ENCODE results near the gene ADAM30. TPM values are rescaled to one million over a fixed set of nuclear protein-coding genes. Genes with fewer than 3 reads are reported as not detected.

Gene ADAM30
- total RNA-seq = not detected

GRCh38 chr1:119896303-119896702, at the start of gene ADAM30:
TSS of gene ADAM30 (minus strand) at chr1:119896515. CDS start at chr1:119896336, 179 bp downstream.
- intact Hi-C loops (cut with DNase I; ENCODE audit: low total_unique reads) = no loop called here
- no peak within 1 kb of the TSS for H3K4me3 ChIP-seq
- no peak within 1 kb of the TSS for H3K27ac ChIP-seq
- H3K4me1 ChIP-seq = no peaks in the 10 kb centered on the region
- no peaks in the 10 kb centered on the region for H3K27me3 ChIP-seq
- no peak for DNase-seq
- no peaks in the 10 kb centered on the region for H3K36me3 ChIP-seq
- TF ChIP-seq, protein P1, sequence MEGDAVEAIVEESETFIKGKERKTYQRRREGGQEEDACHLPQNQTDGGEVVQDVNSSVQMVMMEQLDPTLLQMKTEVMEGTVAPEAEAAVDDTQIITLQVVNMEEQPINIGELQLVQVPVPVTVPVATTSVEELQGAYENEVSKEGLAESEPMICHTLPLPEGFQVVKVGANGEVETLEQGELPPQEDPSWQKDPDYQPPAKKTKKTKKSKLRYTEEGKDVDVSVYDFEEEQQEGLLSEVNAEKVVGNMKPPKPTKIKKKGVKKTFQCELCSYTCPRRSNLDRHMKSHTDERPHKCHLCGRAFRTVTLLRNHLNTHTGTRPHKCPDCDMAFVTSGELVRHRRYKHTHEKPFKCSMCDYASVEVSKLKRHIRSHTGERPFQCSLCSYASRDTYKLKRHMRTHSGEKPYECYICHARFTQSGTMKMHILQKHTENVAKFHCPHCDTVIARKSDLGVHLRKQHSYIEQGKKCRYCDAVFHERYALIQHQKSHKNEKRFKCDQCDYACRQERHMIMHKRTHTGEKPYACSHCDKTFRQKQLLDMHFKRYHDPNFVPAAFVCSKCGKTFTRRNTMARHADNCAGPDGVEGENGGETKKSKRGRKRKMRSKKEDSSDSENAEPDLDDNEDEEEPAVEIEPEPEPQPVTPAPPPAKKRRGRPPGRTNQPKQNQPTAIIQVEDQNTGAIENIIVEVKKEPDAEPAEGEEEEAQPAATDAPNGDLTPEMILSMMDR (IDR thresholded peaks at IDR 0.05) = no peak
- no peak for TF ChIP-seq POLR2A (IDR thresholded peaks at IDR 0.05)
- H3K9me3 ChIP-seq = no peaks in the 10 kb centered on the region

GRCh38 chr1:119943216-119943615, 46.9 kb upstream of the ADAM30 start:
- DNase-seq = no peak
- TF ChIP-seq, protein P1 (IDR thresholded peaks at IDR 0.05) = no peak
- no peak for TF ChIP-seq POLR2A (IDR thresholded peaks at IDR 0.05)
- intact Hi-C loops (cut with DNase I; ENCODE audit: low total_unique reads) = no loop called here
- Histone ChIP-seq H3K27me3 (no peaks in the 10 kb centered on the region), H3K4me1 (no peaks in the 10 kb centered on the region), H3K9me3 (no peaks in the 10 kb centered on the region), H3K36me3 (no peaks in the 10 kb centered on the region), H3K4me3 (no peak overlapping the region), H3K27ac (no peak overlapping the region)

DNA sequence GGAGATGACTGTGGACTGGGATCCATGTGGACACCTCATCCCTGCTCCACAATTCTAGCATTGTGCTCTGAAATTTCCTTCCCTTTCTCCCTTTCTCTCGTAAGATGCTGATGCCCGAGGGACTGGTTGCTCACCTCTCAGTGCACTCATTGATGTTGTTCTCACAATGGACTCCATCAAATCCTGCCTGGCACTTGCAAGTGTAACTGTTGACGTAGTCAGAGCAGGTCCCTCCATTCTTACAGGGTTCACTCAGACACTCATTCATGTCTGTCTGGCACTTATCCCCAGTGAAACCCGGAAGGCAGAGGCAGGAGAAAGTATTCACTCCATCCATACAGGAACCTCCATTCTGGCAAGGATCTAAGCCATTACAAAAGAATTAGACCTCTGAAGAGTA, 45.1 kb upstream of the ADAM30 start:
- intact Hi-C loops (cut with DNase I; ENCODE audit: low total_unique reads) = no loop called here
- H3K4me3 ChIP-seq = no peak overlapping the region
- no peaks in the 10 kb centered on the region for H3K27me3 ChIP-seq
- no peak for DNase-seq
- TF ChIP-seq POLR2A (IDR thresholded peaks at IDR 0.05) = no peak
- TF ChIP-seq, protein P1 (IDR thresholded peaks at IDR 0.05) = no peak
- no peaks in the 10 kb centered on the region for H3K36me3 ChIP-seq
- H3K9me3 ChIP-seq = no peaks in the 10 kb centered on the region
- no peaks in the 10 kb centered on the region for H3K4me1 ChIP-seq
- H3K27ac ChIP-seq = no peak overlapping the region

- TF ChIP-seq, protein P1 (IDR thresholded peaks at IDR 0.05) = no peak
- no peak for TF ChIP-seq POLR2A (IDR thresholded peaks at IDR 0.05)
- no peak overlapping the region for H3K27ac ChIP-seq
- H3K27me3 ChIP-seq = no peaks in the 10 kb centered on the region
- no peaks in the 10 kb centered on the region for H3K36me3 ChIP-seq
- intact Hi-C loops (cut with DNase I; ENCODE audit: low total_unique reads) = no loop called here
- no peak for DNase-seq
- no peaks in the 10 kb centered on the region for H3K9me3 ChIP-seq
- H3K4me3 ChIP-seq = no peak overlapping the region
- H3K4me1 ChIP-seq = no peaks in the 10 kb centered on the region
Observed at GRCh38 chr1:119940697-119941096, 44.4 kb upstream of the ADAM30 start.

DNA sequence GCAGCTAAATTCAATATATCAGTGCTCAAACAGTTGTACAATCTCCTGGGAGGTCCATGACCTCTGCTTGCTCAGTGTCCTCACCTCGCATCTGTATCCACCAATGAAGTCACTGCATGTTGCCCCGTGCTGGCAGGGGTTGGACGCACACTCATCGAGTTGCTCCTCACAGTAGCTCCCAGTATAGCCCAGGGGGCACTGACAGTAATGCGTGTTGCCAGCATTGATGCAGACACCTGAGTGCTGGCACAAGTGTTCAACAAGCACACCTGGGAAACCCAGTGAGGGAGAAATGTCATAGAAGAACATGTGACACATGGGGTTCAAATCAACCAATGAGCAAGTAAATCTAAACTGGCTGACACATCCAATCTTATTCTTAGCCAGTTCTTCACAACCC, 40.9 kb upstream of the ADAM30 start:
- DNase-seq = no peak
- intact Hi-C loops (cut with DNase I; ENCODE audit: low total_unique reads) = no loop called here
- H3K27ac ChIP-seq = no peak overlapping the region
- no peaks in the 10 kb centered on the region for H3K4me1 ChIP-seq
- no peaks in the 10 kb centered on the region for H3K9me3 ChIP-seq
- H3K4me3 ChIP-seq = no peak overlapping the region
- no peak for TF ChIP-seq POLR2A (IDR thresholded peaks at IDR 0.05)
- TF ChIP-seq, protein P1 (IDR thresholded peaks at IDR 0.05) = no peak
- no peaks in the 10 kb centered on the region for H3K27me3 ChIP-seq
- H3K36me3 ChIP-seq = no peaks in the 10 kb centered on the region

All from uterus (tissue), 4 donors.